Suprapubic skin (tissue), 3 donors: ENCODE results near the gene RNF7.
"Not testable (repeated sequence)": the region's sequence is repeated elsewhere in the genome, so short reads cannot be mapped to it uniquely, and the experiment has no call there.

Source experiments
- CTCF ChIP-seq, 2 donors: fragments of 200-600 bp in 1 of 2; fragments of 450-650 bp in 1 of 2; sonication (generic) in 1 of 2; IDR thresholded peaks; one replicate each; pipeline ENCODE4 v1.5.1; 2016 to 2019; ENCODE audit warnings: antibody characterized with exemption in 2 of 2, mild to moderate bottlenecking in 1 of 2, moderate library complexity in 1 of 2
- POLR2AphosphoS5 ChIP-seq, 3 donors: sonication (generic); formaldehyde crosslinking; IDR thresholded peaks; one replicate each; pipeline ENCODE4 v1.6.1; 2017; ENCODE audit warnings: antibody characterized with exemption in 3 of 3

- TF ChIP-seq CTCF, POLR2AphosphoS5 (IDR thresholded peaks at IDR 0.05): not testable (repeated sequence)
Measured at GRCh38 chr3:141788750-141789149, 50.7 kb downstream of the RNF7 start.
